ENCODE measurements around the gene SLC45A3. TPM values are rescaled to one million over a fixed set of nuclear protein-coding genes. Genes with fewer than 3 reads are reported as not detected.
"Not testable (repeated sequence)": the region's sequence is repeated elsewhere in the genome, so short reads cannot be mapped to it uniquely, and the experiment has no call there.

Gene SLC45A3
- total RNA-seq, 1 donor = 78.6 TPM

DNA sequence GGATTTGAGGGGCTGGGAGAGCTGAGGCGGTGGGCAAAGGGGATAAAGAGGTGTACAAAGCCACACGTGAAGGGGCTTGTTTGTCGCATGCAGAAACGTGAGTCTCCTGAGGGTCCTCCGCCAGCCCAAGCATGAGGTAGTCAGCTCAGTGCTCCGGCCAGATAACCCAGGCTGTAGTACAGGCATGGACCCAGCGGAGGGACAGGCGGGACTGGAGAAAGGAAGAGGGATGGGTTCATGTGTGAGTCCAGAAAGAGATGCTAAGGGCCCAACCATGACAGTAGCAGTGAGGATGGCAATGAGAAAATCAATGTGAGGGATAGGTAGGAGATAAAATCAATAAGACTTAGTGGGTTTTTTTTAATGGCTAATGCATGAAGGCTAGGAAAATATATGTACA lies 34.8 kb downstream of the SLC45A3 start:
- DNase-seq (ENCODE audit: low read depth in 2 of 3, low spot score in 2 of 3) = no peak

GRCh38 chr1:205642679-205643307 lies 37.5 kb downstream of the SLC45A3 start:
- DNase-seq (ENCODE audit: low read depth in 2 of 3, low spot score in 2 of 3) = no peak

- no peak for DNase-seq (ENCODE audit: low read depth in 2 of 3, low spot score in 2 of 3)
These were observed 40.7 kb downstream of the SLC45A3 start for GRCh38 chr1:205639567-205639966.

DNA sequence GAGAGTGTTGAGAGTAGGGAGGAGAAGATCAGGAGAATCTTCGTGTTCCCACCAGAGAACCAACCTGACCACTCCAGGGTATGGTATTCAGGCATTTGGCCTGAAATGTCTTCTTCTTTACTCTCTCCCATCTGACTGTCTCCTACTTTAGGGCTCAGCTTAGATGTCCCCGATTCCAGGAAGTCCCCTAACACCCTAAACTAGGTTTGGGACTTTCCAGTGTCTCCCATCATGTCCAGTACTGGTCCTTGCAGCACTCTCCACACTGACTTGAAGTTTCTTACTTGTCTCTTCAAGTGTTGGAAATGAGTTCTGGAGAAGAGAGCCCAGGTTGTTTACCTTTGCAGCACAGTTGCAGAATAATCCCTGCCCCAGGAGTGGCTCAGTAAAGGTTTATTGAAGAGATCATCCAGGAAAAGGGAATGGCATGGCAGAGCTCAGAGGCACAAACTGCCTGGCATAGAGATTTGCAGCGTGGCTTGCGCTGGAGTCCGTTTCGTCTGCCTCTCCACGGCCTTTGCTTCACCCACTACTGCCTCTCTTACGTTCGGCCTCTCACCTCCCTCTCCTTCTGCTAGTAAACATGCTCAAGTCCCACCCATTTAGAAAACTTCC lies 42.3 kb downstream of the SLC45A3 start:
- no peak for DNase-seq (ENCODE audit: low read depth in 2 of 3, low spot score in 2 of 3)

- no peak for DNase-seq (ENCODE audit: low read depth in 2 of 3, low spot score in 2 of 3)
These were observed 43.6 kb downstream of the SLC45A3 start for GRCh38 chr1:205636732-205637131.

DNA sequence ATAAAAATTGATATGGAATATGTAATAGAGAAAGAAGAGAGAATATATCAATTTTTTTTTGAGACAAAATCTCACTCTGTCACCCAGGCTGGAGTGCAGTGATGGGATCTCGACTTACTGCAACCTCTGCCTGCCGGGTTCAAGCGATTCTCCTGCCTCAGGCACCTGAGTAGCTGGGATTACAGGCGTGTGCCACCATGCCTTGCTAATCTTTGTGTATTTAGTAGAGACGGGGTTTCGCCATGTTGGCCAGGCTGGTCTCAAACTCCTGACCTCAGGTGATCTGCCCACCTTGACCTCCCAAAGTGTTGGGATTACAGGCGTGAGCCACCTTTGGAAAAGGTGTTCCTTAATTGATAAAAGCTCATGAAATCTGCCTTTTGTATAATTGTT lies 44.2 kb downstream of the SLC45A3 start:
- not testable (repeated sequence) for DNase-seq (ENCODE audit: low read depth in 2 of 3, low spot score in 2 of 3)

DNA sequence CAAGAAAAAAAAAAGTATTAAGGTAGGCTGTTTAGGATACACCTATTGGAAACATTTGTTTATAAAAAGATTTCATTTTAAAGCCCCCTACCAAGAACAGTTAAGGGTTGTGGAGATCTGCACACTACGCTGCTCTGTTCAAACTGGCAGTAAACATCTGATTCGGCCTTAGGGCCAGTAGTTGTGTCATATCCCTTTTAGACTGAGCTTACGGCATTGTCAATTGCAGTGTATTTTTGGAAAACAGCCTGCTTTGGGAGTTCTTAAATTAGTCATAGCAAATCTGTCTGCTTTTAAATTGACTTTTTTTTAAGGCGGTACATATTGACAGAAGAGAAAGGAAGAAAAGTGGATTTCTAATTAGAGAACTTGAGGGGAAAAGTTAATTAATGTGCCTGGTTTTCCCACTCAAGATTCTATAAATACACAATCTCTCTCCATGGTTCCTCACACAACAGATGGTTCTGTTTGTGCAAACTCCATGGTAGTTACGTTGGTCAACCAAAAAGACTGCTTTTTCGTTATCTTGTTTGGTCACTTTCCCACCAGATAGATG lies 46.8 kb downstream of the SLC45A3 start:
- DNase-seq (ENCODE audit: low read depth in 2 of 3, low spot score in 2 of 3) = no peak

- DNase-seq (ENCODE audit: low read depth in 2 of 3, low spot score in 2 of 3) = no peak
These were observed 47.6 kb downstream of the SLC45A3 start for GRCh38 chr1:205632669-205633169.

DNA sequence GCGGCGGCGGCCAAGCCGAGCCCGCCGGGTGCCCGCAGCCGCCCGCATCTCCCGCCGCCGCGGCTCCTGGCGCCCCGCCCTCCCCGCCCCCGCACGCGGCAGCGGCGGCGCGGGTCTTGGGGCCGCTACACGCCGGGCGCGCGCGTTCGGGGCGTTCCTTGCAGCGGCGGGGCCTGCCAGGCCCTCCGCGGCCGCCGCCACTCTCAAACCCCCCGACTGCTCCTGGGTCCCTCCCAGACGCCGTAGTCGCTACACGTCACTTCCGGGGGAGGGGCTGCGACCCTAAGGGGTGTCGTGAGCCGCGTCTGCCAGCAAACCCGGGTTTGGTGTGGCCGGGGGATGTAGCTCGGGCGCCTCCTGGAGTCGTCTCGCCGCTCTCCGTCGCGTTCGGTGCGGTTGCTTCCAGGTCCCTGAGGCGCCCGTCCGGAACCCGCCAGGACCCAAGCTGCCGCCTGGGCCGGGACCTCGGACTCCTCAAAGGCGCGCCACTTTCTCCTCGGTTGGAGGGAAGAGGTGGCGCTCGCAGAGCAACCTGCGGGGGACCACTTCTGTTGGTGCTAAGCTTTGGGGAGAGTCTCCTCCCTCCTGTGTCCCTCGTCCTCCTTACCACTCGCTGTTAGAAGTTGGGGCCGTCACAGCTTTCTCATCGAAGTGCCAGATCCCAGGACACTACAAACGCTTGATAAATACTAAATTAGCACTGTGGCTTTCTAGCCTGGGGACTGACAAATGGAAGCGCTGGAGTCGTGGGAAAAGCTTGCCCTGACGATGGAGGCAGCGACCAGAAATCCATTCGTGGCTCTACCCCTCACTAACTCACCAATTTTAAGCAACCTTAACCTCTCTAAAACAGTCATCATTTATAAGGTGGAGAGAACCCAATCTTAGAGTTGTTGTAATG lies 48.3 kb downstream of the SLC45A3 start, which contains the start of gene ELK4:
ELK4 (minus strand) TSS at position 244 of the 901 bp plus-strand sequence. CDS start 8,129 bp downstream, outside the sequence.
- peak; percentile 97 to 99 (median 99) for DNase-seq (ENCODE audit: low read depth in 2 of 3, low spot score in 2 of 3)

- DNase-seq (ENCODE audit: low read depth in 2 of 3, low spot score in 2 of 3) = peak; percentile 68 to 93 (median 87)
These were observed 49.1 kb downstream of the SLC45A3 start for GRCh38 chr1:205631010-205631767.

DNA sequence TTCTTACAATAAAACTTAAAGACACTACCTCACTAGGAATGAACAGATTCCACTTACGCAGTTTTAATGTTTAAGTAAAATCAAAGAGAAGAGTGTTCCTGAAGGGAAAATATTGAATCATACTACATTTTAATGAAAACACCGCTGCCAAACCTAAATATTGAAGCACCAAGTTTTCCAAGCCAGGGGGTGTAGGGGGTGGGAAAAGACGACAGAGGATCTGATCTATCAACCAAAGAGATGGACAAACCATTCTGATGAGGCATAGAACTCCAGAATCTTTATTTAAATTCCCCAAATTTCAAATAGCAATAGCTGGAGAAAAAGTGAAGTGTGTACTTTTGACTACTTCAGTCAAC lies 49.7 kb downstream of the SLC45A3 start:
- no peak for DNase-seq (ENCODE audit: low read depth in 2 of 3, low spot score in 2 of 3)

- peak in 1 of 3 donors; percentile 43 for DNase-seq (ENCODE audit: low read depth in 2 of 3, low spot score in 2 of 3)
These were observed 50.1 kb downstream of the SLC45A3 start for GRCh38 chr1:205630241-205630640.

GRCh38 chr1:205629751-205630150 lies 50.6 kb downstream of the SLC45A3 start:
- DNase-seq (ENCODE audit: low read depth in 2 of 3, low spot score in 2 of 3) = no peak

DNA sequence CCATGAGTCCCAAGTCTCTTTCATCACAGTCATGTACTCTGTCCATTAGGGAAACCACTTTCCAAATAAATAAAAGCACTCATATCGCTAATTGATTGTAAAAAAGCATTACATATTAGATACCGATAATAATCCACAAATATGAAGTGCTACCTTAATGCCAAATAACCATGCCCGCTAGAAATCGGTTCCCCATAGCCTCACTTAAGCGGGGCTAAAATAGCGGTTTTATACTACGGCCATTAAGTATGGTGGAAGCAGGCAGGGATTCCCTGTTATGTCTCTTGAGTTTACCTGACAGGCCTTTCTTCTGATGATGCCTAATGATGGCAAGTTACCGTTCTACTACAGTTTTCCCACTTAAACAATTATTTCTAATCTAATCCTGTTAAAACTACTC lies 52.4 kb downstream of the SLC45A3 start:
- DNase-seq (ENCODE audit: low read depth in 2 of 3, low spot score in 2 of 3) = no peak

DNA sequence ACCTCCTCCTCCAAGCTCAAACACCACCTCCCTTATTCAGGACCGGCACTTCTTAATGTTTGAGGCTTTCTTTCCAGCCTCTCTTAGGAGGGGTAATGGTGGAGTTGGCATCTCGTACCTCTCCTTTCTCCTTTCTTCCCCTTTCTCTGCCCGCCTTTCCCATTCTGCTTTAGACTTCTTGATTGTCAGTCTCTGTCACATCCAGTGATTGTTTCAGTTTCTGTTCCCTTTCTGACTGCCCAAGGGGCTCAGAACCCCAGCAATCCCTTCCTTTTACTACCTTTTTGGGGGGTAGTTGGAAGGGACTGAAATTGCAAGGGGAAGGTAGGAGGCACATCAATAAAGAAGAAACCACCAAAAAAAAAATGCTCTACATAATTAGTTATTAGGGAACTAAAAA lies 54.1 kb downstream of the SLC45A3 start:
- DNase-seq (ENCODE audit: low read depth in 2 of 3, low spot score in 2 of 3) = peak in 1 of 3 donors; percentile 28

GRCh38 chr1:205623646-205624045 lies 56.7 kb downstream of the SLC45A3 start:
- DNase-seq (ENCODE audit: low read depth in 2 of 3, low spot score in 2 of 3) = no peak

- DNase-seq (ENCODE audit: low read depth in 2 of 3, low spot score in 2 of 3) = no peak
These were observed 60.0 kb downstream of the SLC45A3 start for GRCh38 chr1:205620269-205620668.

GRCh38 chr1:205619376-205619775 lies 60.9 kb downstream of the SLC45A3 start:
- DNase-seq (ENCODE audit: low read depth in 2 of 3, low spot score in 2 of 3) = no peak

DNA sequence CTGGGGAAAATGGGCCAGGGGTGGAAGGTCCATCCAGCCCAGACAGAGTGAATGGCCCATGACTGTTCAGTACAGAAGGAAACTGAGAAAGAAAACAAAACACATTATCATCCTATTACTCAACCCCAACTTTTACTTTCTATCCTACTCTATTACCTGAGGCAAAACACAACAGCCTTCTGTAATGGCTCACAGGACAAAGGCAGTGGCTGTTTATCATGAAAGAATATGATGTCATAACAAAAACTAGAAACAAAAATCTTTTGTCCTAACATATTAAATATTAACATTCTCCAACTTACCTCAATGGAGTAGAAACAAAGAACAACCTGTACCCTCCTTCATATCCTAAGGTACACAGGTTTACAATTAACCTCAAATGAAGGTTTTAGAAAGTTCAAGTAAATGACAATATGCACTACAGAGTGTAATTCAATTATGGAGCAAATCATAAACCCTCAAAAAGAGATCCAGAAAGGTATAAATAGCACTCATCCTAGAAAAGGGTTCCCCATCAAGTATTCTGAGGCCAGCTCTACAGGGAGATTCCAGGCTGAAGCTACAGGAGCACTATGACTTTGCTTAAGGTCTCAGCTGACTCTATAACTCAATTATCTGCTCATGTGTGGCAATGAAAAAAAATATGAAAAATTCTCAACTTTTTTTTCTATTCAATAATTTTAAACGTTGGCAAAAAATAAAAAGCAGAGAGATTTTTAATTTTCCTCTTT lies 63.6 kb downstream of the SLC45A3 start:
- DNase-seq (ENCODE audit: low read depth in 2 of 3, low spot score in 2 of 3) = no peak

- DNase-seq (ENCODE audit: low read depth in 2 of 3, low spot score in 2 of 3) = no peak
These were observed 64.5 kb downstream of the SLC45A3 start for GRCh38 chr1:205615789-205616188.

Measured in hematopoietic multipotent progenitor cell (in vitro differentiated cells).